ENCODE results near the gene ANO9.

Gene ANO9

DNA sequence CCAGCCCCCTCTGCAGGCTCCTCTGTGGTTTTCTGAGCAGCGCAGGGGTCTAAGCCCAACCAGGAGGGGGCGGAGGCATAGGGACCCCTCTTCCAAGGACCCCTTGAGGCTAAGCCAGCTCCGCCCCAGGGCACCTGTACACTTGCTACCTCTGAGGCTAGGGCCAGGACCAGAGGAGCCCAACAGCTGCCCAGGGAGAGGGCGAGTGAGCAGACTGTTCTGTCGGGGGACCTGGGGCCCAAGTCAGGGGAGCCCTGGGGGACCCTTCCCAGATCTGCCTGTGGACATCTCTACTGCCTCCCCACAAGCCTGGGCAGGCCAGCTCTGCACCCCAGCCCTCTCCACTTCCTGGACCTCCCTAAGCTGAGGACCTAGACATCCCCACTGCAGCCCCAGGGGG is 70.8 kb downstream of the ANO9 start:
- Histone ChIP-seq H3K18ac (ENCODE audit: low read depth in 1 of 2, low read length in 2 of 2) (no peak overlapping the region), H3K9me3 (ENCODE audit: control insufficient read depth, low read length) (no peaks in the 10 kb centered on the region), H3K4me3 (ENCODE audit: insufficient read depth in 1 of 2, low read depth in 1 of 2, low read length in 2 of 2) (no peak overlapping the region), H4K91ac (ENCODE audit: low read length) (no peak overlapping the region), H2BK120ac (ENCODE audit: low read depth, low read length) (no peak overlapping the region), H2AFZ (ENCODE audit: low read depth, low read length) (no peak overlapping the region), H3K23ac (ENCODE audit: low read length in 2 of 2) (no peak overlapping the region), H2BK12ac (ENCODE audit: low read length in 2 of 2) (no peak overlapping the region), H3K4ac (ENCODE audit: low read depth in 1 of 2, low read length in 2 of 2) (no peak overlapping the region), H2BK5ac (ENCODE audit: low read depth, low read length, poor library complexity, severe bottlenecking) (no peak overlapping the region), H3K36me3 (ENCODE audit: control insufficient read depth in 1 of 2, insufficient read depth in 2 of 2, low read depth in 1 of 2, low read length in 2 of 2) (peaks cover 0 to 40% of the 10 kb centered on the region in 2 experiments), H3K14ac (ENCODE audit: low read length in 2 of 2) (no peak overlapping the region), H4K8ac (ENCODE audit: low read length) (no peak overlapping the region), H2AK5ac (ENCODE audit: low read length, severe bottlenecking) (no peak overlapping the region), H3K27me3 (ENCODE audit: control insufficient read depth in 1 of 2, insufficient read depth in 1 of 2, low read length in 2 of 2) (peaks cover 4 to 57% of the 10 kb centered on the region in 2 experiments), H3K9ac (ENCODE audit: low read length) (no peak overlapping the region), H3K27ac (ENCODE audit: low read length, poor library complexity, severe bottlenecking) (no peak overlapping the region), H3K4me1 (ENCODE audit: control insufficient read depth, insufficient read depth, low read depth, low read length) (peaks cover 25% of the 10 kb centered on the region), H3K79me1 (replicated peaks; ENCODE audit: low read length, poor library complexity, severe bottlenecking) (peaks cover 6% of the 10 kb centered on the region), H2BK15ac (ENCODE audit: low read depth, poor library complexity, severe bottlenecking) (no peak overlapping the region), H3K4me2 (ENCODE audit: low read length, poor library complexity, severe bottlenecking) (no peak overlapping the region)
- WGBS: 91% methylated on average over 5 of the region's 5 CpGs
- DNase-seq: no peak

GRCh38 chr11:370070-370941 is 71.5 kb downstream of the ANO9 start:
- WGBS: 18% methylated on average over 33 of the region's 42 CpGs
- Histone ChIP-seq H3K79me1 (replicated peaks; ENCODE audit: low read length, poor library complexity, severe bottlenecking) (peaks cover 6% of the 10 kb centered on the region), H2AK5ac (ENCODE audit: low read length, severe bottlenecking) (no peak overlapping the region), H4K8ac (ENCODE audit: low read length) (peak overlapping the region; percentile 43), H2BK120ac (ENCODE audit: low read depth, low read length) (no peak overlapping the region), H2AFZ (ENCODE audit: low read depth, low read length) (no peak overlapping the region), H3K4me3 (ENCODE audit: insufficient read depth in 1 of 2, low read depth in 1 of 2, low read length in 2 of 2) (peak overlapping the region in 1 of 2 experiments; percentile 64), H2BK5ac (ENCODE audit: low read depth, low read length, poor library complexity, severe bottlenecking) (no peak overlapping the region), H3K23ac (ENCODE audit: low read length in 2 of 2) (no peak overlapping the region), H3K27ac (ENCODE audit: low read length, poor library complexity, severe bottlenecking) (no peak overlapping the region), H3K14ac (ENCODE audit: low read length in 2 of 2) (peak overlapping the region in 1 of 2 experiments; percentile 58), H3K4ac (ENCODE audit: low read depth in 1 of 2, low read length in 2 of 2) (peak overlapping the region in 1 of 2 experiments; percentile 26), H3K18ac (ENCODE audit: low read depth in 1 of 2, low read length in 2 of 2) (peak overlapping the region in 1 of 2 experiments; percentile 74), H2BK15ac (ENCODE audit: low read depth, poor library complexity, severe bottlenecking) (no peak overlapping the region), H3K27me3 (ENCODE audit: control insufficient read depth in 1 of 2, insufficient read depth in 1 of 2, low read length in 2 of 2) (peaks cover 4 to 60% of the 10 kb centered on the region in 2 experiments), H3K4me1 (ENCODE audit: control insufficient read depth, insufficient read depth, low read depth, low read length) (peaks cover 26% of the 10 kb centered on the region), H3K9me3 (ENCODE audit: control insufficient read depth, low read length) (no peaks in the 10 kb centered on the region), H3K4me2 (ENCODE audit: low read length, poor library complexity, severe bottlenecking) (peak overlapping the region; percentile 64), H2BK12ac (ENCODE audit: low read length in 2 of 2) (no peak overlapping the region), H4K91ac (ENCODE audit: low read length) (no peak overlapping the region), H3K9ac (ENCODE audit: low read length) (no peak overlapping the region), H3K36me3 (ENCODE audit: control insufficient read depth in 1 of 2, insufficient read depth in 2 of 2, low read depth in 1 of 2, low read length in 2 of 2) (peaks cover 0 to 33% of the 10 kb centered on the region in 2 experiments)
- no peak for DNase-seq

DNA sequence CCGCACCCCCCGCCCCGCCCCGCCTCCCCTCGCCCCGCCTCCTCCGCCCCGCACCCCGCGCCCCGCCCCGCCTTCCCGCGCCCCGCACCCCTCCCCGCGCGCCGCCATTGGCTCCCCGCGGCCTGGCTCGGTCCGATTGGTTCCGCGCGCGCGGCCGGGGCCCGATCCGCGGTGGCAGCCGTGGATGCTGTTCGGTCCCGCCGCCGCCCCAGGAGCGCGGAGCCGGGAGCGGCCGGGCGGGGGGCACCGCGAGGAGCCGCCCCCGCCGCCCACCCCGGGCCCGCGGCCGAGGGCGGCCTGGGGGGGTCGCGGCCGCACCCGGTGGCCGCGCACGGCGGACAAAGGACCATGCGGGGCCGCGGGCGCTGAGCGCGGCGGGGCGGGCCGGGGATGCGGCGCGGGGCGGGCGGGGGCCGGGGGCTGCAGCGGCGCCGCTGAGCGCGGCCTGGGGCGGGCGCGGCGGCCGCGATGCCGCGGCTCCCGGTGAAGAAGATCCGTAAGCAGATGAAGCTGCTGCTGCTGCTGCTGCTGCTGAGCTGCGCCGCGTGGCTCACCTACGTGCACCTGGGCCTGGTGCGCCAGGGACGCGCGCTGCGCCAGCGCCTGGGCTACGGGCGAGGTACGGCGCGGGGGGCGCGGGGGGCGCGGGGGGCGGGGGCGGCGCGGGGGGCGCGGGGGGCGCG is 72.3 kb downstream of the ANO9 start, which contains the start of gene B4GALNT4:
Gene B4GALNT4 (plus strand): TSS at position 164 of the 683 bp plus-strand sequence. CDS start 305 bp downstream, at position 469.
- Histone ChIP-seq H3K4me3 (ENCODE audit: insufficient read depth in 1 of 2, low read depth in 1 of 2, low read length in 2 of 2) (peak within 1 kb of the TSS; percentile 32 to 78), H2AFZ (ENCODE audit: low read depth, low read length) (no peak within 1 kb of the TSS), H3K4ac (ENCODE audit: low read depth in 1 of 2, low read length in 2 of 2) (peak within 1 kb of the TSS in 1 of 2 experiments; percentile 26), H3K9ac (ENCODE audit: low read length) (no peak within 1 kb of the TSS), H3K27me3 (ENCODE audit: control insufficient read depth in 1 of 2, insufficient read depth in 1 of 2, low read length in 2 of 2) (peaks cover 4 to 67% of the 10 kb centered on the region in 2 experiments), H4K8ac (ENCODE audit: low read length) (peak within 1 kb of the TSS; percentile 78), H3K79me1 (replicated peaks; ENCODE audit: low read length, poor library complexity, severe bottlenecking) (peaks cover 6% of the 10 kb centered on the region), H3K23ac (ENCODE audit: low read length in 2 of 2) (no peak within 1 kb of the TSS), H3K9me3 (ENCODE audit: control insufficient read depth, low read length) (no peaks in the 10 kb centered on the region), H3K4me2 (ENCODE audit: low read length, poor library complexity, severe bottlenecking) (peak within 1 kb of the TSS; percentile 68), H2BK15ac (ENCODE audit: low read depth, poor library complexity, severe bottlenecking) (peak within 1 kb of the TSS; percentile 84), H3K36me3 (ENCODE audit: control insufficient read depth in 1 of 2, insufficient read depth in 2 of 2, low read depth in 1 of 2, low read length in 2 of 2) (peaks cover 0 to 30% of the 10 kb centered on the region in 2 experiments), H2BK5ac (ENCODE audit: low read depth, low read length, poor library complexity, severe bottlenecking) (no peak within 1 kb of the TSS), H3K18ac (ENCODE audit: low read depth in 1 of 2, low read length in 2 of 2) (peak within 1 kb of the TSS; percentile 6 to 74), H4K91ac (ENCODE audit: low read length) (peak within 1 kb of the TSS; percentile 91), H2BK12ac (ENCODE audit: low read length in 2 of 2) (peak within 1 kb of the TSS in 1 of 2 experiments; percentile 70), H2BK120ac (ENCODE audit: low read depth, low read length) (peak within 1 kb of the TSS; percentile 74), H3K14ac (ENCODE audit: low read length in 2 of 2) (peak within 1 kb of the TSS in 1 of 2 experiments; percentile 71), H3K27ac (ENCODE audit: low read length, poor library complexity, severe bottlenecking) (no peak within 1 kb of the TSS), H3K4me1 (ENCODE audit: control insufficient read depth, insufficient read depth, low read depth, low read length) (peaks cover 32% of the 10 kb centered on the region), H2AK5ac (ENCODE audit: low read length, severe bottlenecking) (no peak within 1 kb of the TSS)
- DNase-seq: peak; percentile 59
- 0% methylated on average over 6 of the region's 118 CpGs for WGBS

Data from mesenchymal stem cell (in vitro differentiated cells and primary cell).